GM23248 (cell line): ENCODE measurements around the gene C12orf43. TPM values are rescaled to one million over a fixed set of nuclear protein-coding genes. Genes with fewer than 3 reads are reported as not detected.

Experiments
- DNase-seq: peaks from one replicate; pipeline ENCODE4 v3.0.0-alpha.2; 2015
- H2AFZ ChIP-seq: fragments of 200-600 bp; sonication (generic); 2 replicates; pipeline ENCODE4 v1.6.1; 2016; ENCODE audit warnings: antibody characterized with exemption
- H3F3A ChIP-seq: fragments of 200-600 bp; sonication (generic); 2 replicates; pipeline ENCODE4 v1.6.1; 2016; ENCODE audit warnings: mild to moderate bottlenecking, antibody characterized with exemption, mixed run types; ENCODE audit not compliant: insufficient read depth
- H3K27ac ChIP-seq: fragments of 200-600 bp; sonication (generic); 2 replicates; pipeline ENCODE4 v1.5.1; 2016; ENCODE audit warnings: mild to moderate bottlenecking
- H3K27me3 ChIP-seq: fragments of 200-600 bp; sonication (generic); replicated peaks from 2 replicates; pipeline ENCODE4 v1.6.1; 2016; ENCODE audit warnings: mild to moderate bottlenecking; ENCODE audit not compliant: insufficient read depth
- H3K36me3 ChIP-seq: fragments of 200-600 bp; sonication (generic); 2 replicates; pipeline ENCODE4 v1.6.1; 2016; ENCODE audit warnings: low read depth, mild to moderate bottlenecking
- H3K4me1 ChIP-seq: fragments of 200-600 bp; sonication (generic); 2 replicates; pipeline ENCODE4 v1.6.1; 2016; ENCODE audit warnings: mild to moderate bottlenecking; ENCODE audit not compliant: insufficient read depth
- H3K4me2 ChIP-seq: fragments of 200-600 bp; sonication (generic); one replicate; pipeline ENCODE4 v1.6.1; 2016; ENCODE audit warnings: mild to moderate bottlenecking; ENCODE audit not compliant: unreplicated experiment
- H3K4me3 ChIP-seq: fragments of 200-600 bp; sonication (generic); 2 replicates; pipeline ENCODE4 v1.5.1; 2016; ENCODE audit warnings: mild to moderate bottlenecking
- H3K79me2 ChIP-seq: fragments of 200-600 bp; sonication (generic); 2 replicates; pipeline ENCODE4 v1.6.1; 2016; ENCODE audit warnings: mild to moderate bottlenecking; ENCODE audit not compliant: insufficient read depth
- H3K9ac ChIP-seq: fragments of 200-600 bp; sonication (generic); 2 replicates; pipeline ENCODE4 v1.6.1; 2016; ENCODE audit warnings: mild to moderate bottlenecking
- H3K9me2 ChIP-seq: fragments of 200-600 bp; sonication (generic); 2 replicates; pipeline ENCODE4 v1.6.1; 2016; ENCODE audit warnings: mixed run types, mild to moderate bottlenecking, moderate library complexity; ENCODE audit not compliant: insufficient read depth
- H3K9me3 ChIP-seq: fragments of 200-600 bp; sonication (generic); one replicate; pipeline ENCODE4 v1.6.1; 2017; ENCODE audit warnings: low read depth
- H4K20me1 ChIP-seq: fragments of 200-600 bp; sonication (generic); 2 replicates; pipeline ENCODE4 v1.6.0; 2016; ENCODE audit not compliant: insufficient read depth
- EZH2 ChIP-seq: fragments of 200-600 bp; sonication (generic); IDR thresholded peaks from 2 replicates; pipeline ENCODE4 v1.6.1; 2018; ENCODE audit warnings: antibody characterized with exemption, mild to moderate bottlenecking; ENCODE audit not compliant: insufficient read depth, poor library complexity, severe bottlenecking
- EZH2phosphoT487 ChIP-seq: fragments of 200-600 bp; sonication (generic); IDR thresholded peaks from 2 replicates; pipeline ENCODE4 v1.6.1; 2018; ENCODE audit warnings: antibody characterized with exemption, moderate library complexity, mild to moderate bottlenecking, low read depth; ENCODE audit not compliant: insufficient read depth
- WGBS, 2 experiments: methylation state at CpG; one replicate each; pipeline ENCODE4 v1.1.6; 2015 to 2017; ENCODE audit warnings: low lambda C conversion rate in 2 of 2, low coverage in 1 of 2; ENCODE audit errors: missing lambda C conversion rate in 2 of 2; 5-methylcytosine and 5-hydroxymethylcytosine counted together
- in situ Hi-C: fragments of 300-500 bp; cut with MboI; formaldehyde crosslinking; loops from 2 replicates; pipeline ENCODE4 v1.15.0; 2020
- polyA plus RNA-seq: library from polyadenylated mRNA; unstranded; fragments of >200 nt; fragmentation: Nextera tagmentation; extraction: Ambion mirVana; gene quantifications from 2 replicates; pipeline ENCODE4 v1.2.1, GENCODE V29; 2016
- total RNA-seq: library from RNA; depleted of rRNA; stranded (reverse); fragments of >200 nt; shearing (Covaris generic); gene quantifications from 2 replicates; pipeline ENCODE4 v1.2.3, GENCODE V29; 2014

C12orf43 gene
- total and polyA plus RNA-seq, 2 experiments from 2014 or later, result 12.4 to 16.6 TPM

DNA sequence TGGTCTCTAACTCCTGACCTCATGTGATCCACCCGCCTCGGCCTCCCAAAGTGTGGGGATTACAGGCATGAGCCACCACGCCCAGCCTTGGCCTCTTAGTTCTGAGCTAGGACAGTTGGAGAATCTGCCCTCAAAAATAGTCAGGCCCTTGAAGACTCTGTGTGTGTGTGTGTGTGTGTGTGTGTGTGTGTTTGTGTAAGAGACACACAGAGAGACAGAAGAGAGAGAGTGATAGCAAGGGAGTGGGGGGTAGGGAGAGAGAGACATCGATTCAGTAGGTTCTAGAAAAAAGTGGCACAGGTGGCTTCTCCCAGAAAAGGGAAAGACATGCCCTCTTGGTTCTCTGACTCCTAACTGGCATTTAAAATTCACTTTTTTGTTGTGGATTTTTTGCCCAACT is 32.5 kb downstream of the C12orf43 start:
- 46 to 58% methylated on average over 4 of the region's 4 CpGs for WGBS, 2 experiments
- in situ Hi-C loops, result no loop called here

DNA sequence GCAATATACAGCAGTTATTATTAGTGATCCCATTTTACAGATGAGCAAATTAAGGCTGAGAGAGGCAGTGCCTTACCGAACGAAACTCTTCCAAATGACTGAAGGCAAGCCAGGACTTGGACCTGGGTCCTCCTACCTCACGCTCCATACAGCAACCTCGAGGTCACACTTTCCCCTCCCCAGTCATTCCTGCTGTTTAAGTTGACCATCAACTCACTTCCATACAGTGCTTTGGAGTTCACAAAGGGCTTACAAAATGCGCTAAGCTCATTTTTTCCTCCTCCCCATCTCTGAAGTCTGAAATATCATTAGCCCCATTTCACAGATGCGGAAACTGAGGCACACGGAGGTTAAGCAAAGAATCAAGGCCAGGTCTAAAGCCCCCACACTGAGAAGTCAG is 33.6 kb downstream of the C12orf43 start:
- in situ Hi-C loops, result no loop called here
- Histone ChIP-seq H3K4me2 (no peak overlapping the region), H2AFZ (no peak overlapping the region), H3K79me2 (no peaks in the 10 kb centered on the region), H3F3A (no peaks in the 10 kb centered on the region), H3K36me3 (no peaks in the 10 kb centered on the region), H4K20me1 (no peaks in the 10 kb centered on the region), H3K27ac (no peak overlapping the region), H3K27me3 (no peaks in the 10 kb centered on the region), H3K9ac (no peak overlapping the region), H3K9me2 (no peaks in the 10 kb centered on the region), H3K4me1 (no peaks in the 10 kb centered on the region), H3K4me3 (no peak overlapping the region), H3K9me3 (no peaks in the 10 kb centered on the region)
- no peak for DNase-seq
- TF ChIP-seq EZH2phosphoT487 (no peak), EZH2 (no peak)
- 71 to 73% methylated on average over 7 of the region's 7 CpGs for WGBS, 2 experiments

More for the DNA sequence above, 32.5 kb downstream of the C12orf43 start:
- Histone ChIP-seq H3K36me3 (no peaks in the 10 kb centered on the region), H3K9me3 (no peaks in the 10 kb centered on the region), H3K4me3 (no peak overlapping the region), H4K20me1 (no peaks in the 10 kb centered on the region), H3K27ac (no peak overlapping the region), H3K79me2 (no peaks in the 10 kb centered on the region), H3K27me3 (no peaks in the 10 kb centered on the region), H3F3A (no peaks in the 10 kb centered on the region), H3K9me2 (no peaks in the 10 kb centered on the region), H3K4me1 (no peaks in the 10 kb centered on the region), H3K9ac (no peak overlapping the region), H2AFZ (no peak overlapping the region), H3K4me2 (no peak overlapping the region)
- TF ChIP-seq EZH2 (no peak), EZH2phosphoT487 (no peak)
- DNase-seq, result no peak

DNA sequence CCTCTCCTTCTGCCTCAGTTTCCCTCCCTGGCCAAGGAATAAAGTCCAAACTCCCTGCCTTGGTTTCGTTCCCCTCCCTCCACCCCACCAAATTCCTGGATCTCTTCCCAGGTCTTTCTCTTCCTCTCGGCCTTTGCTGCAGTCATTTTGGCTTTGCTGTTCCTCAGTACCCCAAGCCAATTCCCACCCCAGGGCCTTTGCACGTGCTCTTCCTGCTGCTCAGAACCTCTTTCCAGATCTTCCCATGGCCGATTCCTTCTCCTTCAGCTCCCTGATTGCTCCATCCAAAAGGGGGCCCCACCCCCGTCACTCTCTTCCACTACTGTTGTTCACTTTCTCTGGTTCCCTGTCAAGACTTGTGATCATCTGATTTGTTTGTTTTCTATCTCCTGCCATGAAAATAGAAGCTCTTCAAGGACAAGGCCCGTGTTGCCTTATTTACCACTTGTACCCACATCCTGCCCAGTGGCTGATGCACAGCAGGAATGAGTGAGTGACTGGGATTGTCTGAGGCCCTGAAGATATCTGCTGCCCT is 34.8 kb downstream of the C12orf43 start:
- H3K4me1 ChIP-seq, result no peaks in the 10 kb centered on the region
- DNase-seq, result no peak
- 52 to 54% methylated on average over 6 of the region's 6 CpGs for WGBS, 2 experiments
- H3K4me2 ChIP-seq, result no peak overlapping the region
- no peaks in the 10 kb centered on the region for H3K9me3 ChIP-seq
- no peak overlapping the region for H3K4me3 ChIP-seq
- H4K20me1 ChIP-seq, result no peaks in the 10 kb centered on the region
- no peaks in the 10 kb centered on the region for H3K9me2 ChIP-seq
- H3K79me2 ChIP-seq, result no peaks in the 10 kb centered on the region
- H3F3A ChIP-seq, result no peaks in the 10 kb centered on the region
- in situ Hi-C loops, result no loop called here
- no peaks in the 10 kb centered on the region for H3K27me3 ChIP-seq
- H2AFZ ChIP-seq, result no peak overlapping the region
- no peak overlapping the region for H3K27ac ChIP-seq
- TF ChIP-seq EZH2, result no peak
- no peak for TF ChIP-seq EZH2phosphoT487
- H3K36me3 ChIP-seq, result no peaks in the 10 kb centered on the region
- H3K9ac ChIP-seq, result no peak overlapping the region

DNA sequence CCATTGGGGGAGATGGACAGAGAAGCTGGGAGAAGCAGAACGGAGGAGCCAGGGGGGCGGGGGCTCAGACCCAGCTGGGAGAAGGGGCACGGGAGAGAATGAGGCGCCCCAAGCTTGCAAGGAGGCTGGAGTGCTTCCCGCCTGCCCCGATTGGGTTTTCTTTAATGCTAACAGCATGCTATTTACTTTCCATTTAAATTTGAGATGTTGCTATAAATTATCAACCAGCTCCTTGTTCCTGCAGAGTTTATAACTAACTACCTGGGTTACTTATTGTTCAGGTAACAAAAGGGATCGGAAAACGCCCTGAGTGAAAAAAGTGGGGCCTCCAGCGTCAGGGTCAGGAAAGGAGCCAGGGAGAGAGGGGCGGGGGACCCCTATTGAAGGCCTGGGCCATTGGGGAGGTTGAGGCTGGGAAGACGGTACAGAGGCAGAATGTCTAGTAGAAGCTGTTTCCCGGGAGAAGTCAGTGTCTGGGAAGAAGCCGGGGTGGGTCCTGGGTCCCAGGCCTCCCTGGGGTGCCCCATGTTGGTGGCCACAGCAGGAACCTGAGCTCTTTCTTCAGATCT is 35.4 kb downstream of the C12orf43 start:
- Histone ChIP-seq H2AFZ (no peak overlapping the region), H3K4me2 (no peak overlapping the region), H3F3A (no peaks in the 10 kb centered on the region), H3K36me3 (no peaks in the 10 kb centered on the region), H3K9me3 (no peaks in the 10 kb centered on the region), H3K4me3 (no peak overlapping the region), H3K4me1 (no peaks in the 10 kb centered on the region), H4K20me1 (no peaks in the 10 kb centered on the region), H3K79me2 (no peaks in the 10 kb centered on the region), H3K9ac (no peak overlapping the region), H3K27me3 (no peaks in the 10 kb centered on the region), H3K9me2 (no peaks in the 10 kb centered on the region), H3K27ac (no peak overlapping the region)
- no peak for TF ChIP-seq EZH2
- TF ChIP-seq EZH2phosphoT487, result no peak
- no peak for DNase-seq
- WGBS, 2 experiments, result 56 to 58% methylated on average over 13 of the region's 13 CpGs
- in situ Hi-C loops, result no loop called here
